Stomach (tissue), 4 donors: Measurements from ENCODE around the gene MAP4K5.

Experiments used
- CTCF ChIP-seq, 7 experiments: fragments of 450-650 bp in 4 of 7; fragments of 200-600 bp in 3 of 7; sonication (generic) in 3 of 7; IDR thresholded peaks; one replicate each; pipeline ENCODE4 v1.5.1; 2016 to 2019; ENCODE audit warnings: antibody characterized with exemption in 7 of 7, control low read depth in 2 of 7, mild to moderate bottlenecking in 1 of 7
- EP300 ChIP-seq: sonication (generic); formaldehyde crosslinking; IDR thresholded peaks from one replicate; pipeline ENCODE4 v1.6.1; 2017; ENCODE audit warnings: antibody characterized with exemption
- POLR2A ChIP-seq, 4 donors: fragments of 450-650 bp; IDR thresholded peaks; one replicate each; pipeline ENCODE4 v1.6.1; 2016; ENCODE audit warnings: antibody characterized with exemption in 4 of 4, control low read depth in 2 of 4, mild to moderate bottlenecking in 1 of 4, moderate library complexity in 1 of 4
- POLR2AphosphoS5 ChIP-seq, 3 donors: sonication (generic); formaldehyde crosslinking; IDR thresholded peaks; one replicate each; pipeline ENCODE4 v1.6.1; 2016; ENCODE audit warnings: antibody characterized with exemption in 3 of 3

DNA sequence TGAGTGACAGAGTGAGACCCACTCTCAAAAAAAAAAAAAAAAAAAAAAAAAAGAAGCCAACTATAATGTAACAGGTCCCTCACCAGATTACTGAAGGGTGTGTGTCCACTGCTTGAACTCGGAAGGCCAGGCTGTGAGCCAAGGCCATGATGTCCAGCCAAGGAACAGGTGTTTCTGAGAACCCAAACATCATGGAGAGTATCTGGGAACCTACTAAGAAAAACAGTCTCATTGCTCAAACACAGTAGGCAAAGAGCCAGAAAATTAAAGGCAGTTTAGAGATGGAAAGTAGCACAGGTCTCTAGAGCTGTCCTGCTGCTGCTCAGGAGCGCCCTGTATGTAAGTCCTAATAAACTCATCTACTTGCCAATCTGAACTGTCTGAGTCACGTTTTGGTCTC lies 12.5 kb upstream of the MAP4K5 start:
- TF ChIP-seq CTCF (IDR thresholded peaks at IDR 0.05) (no peak), POLR2AphosphoS5 (IDR thresholded peaks at IDR 0.05) (no peak), POLR2A (IDR thresholded peaks at IDR 0.05) (no peak), EP300 (no peak)
